ENCODE measurements around the gene OLFM1.

The OLFM1 gene

GRCh38 chr9:135074354-135075233 is 12.9 kb upstream of the OLFM1 start:
- Histone ChIP-seq H3K4me2 (ENCODE audit: low read length) (no peak overlapping the region), H4K20me1 (ENCODE audit: insufficient read depth, low read length) (no peaks in the 10 kb centered on the region), H3K9me3 (ENCODE audit: insufficient read depth, low read length) (no peaks in the 10 kb centered on the region), H3K4me1 (ENCODE audit: low read length) (no peaks in the 10 kb centered on the region), H3K79me2 (ENCODE audit: low read length) (no peaks in the 10 kb centered on the region), H3K9ac (ENCODE audit: low read length) (no peak overlapping the region), H3K4me3 (ENCODE audit: low read length) (no peak overlapping the region), H3K36me3 (replicated peaks; ENCODE audit: low read depth, low read length) (no peaks in the 10 kb centered on the region), H2AFZ (ENCODE audit: low read depth, low read length) (no peak overlapping the region), H3K27me3 (ENCODE audit: low read depth, low read length) (0 out of 2 replicates have a peak, but pooled peaks cover 4% of the 10 kb centered on the region), H3K27ac (ENCODE audit: low read length) (no peak overlapping the region)
- TF ChIP-seq CTCF (IDR thresholded peaks at IDR 0.05; ENCODE audit: low read depth, low read length) (no peak), EZH2phosphoT487 (IDR thresholded peaks at IDR 0.05; ENCODE audit: low read depth) (no peak)

GRCh38 chr9:135075234-135076142 is 12.0 kb upstream of the OLFM1 start:
- Histone ChIP-seq H4K20me1 (ENCODE audit: insufficient read depth, low read length) (no peaks in the 10 kb centered on the region), H3K79me2 (ENCODE audit: low read length) (no peaks in the 10 kb centered on the region), H3K27ac (ENCODE audit: low read length) (no peak overlapping the region), H3K9me3 (ENCODE audit: insufficient read depth, low read length) (no peaks in the 10 kb centered on the region), H3K9ac (ENCODE audit: low read length) (no peak overlapping the region), H3K4me3 (ENCODE audit: low read length) (no peak overlapping the region), H2AFZ (ENCODE audit: low read depth, low read length) (no peak overlapping the region), H3K36me3 (replicated peaks; ENCODE audit: low read depth, low read length) (no peaks in the 10 kb centered on the region), H3K27me3 (ENCODE audit: low read depth, low read length) (0 out of 2 replicates have a peak, but pooled peaks cover 4% of the 10 kb centered on the region), H3K4me1 (ENCODE audit: low read length) (no peaks in the 10 kb centered on the region), H3K4me2 (ENCODE audit: low read length) (no peak overlapping the region)
- TF ChIP-seq EZH2phosphoT487 (IDR thresholded peaks at IDR 0.05; ENCODE audit: low read depth): no peak
- no peak for TF ChIP-seq CTCF (IDR thresholded peaks at IDR 0.05; ENCODE audit: low read depth, low read length)

GRCh38 chr9:135076143-135076875 is 11.2 kb upstream of the OLFM1 start:
- Histone ChIP-seq H3K36me3 (replicated peaks; ENCODE audit: low read depth, low read length) (no peaks in the 10 kb centered on the region), H3K27ac (ENCODE audit: low read length) (no peak overlapping the region), H3K79me2 (ENCODE audit: low read length) (no peaks in the 10 kb centered on the region), H4K20me1 (ENCODE audit: insufficient read depth, low read length) (no peaks in the 10 kb centered on the region), H3K4me3 (ENCODE audit: low read length) (no peak overlapping the region), H3K4me1 (ENCODE audit: low read length) (no peaks in the 10 kb centered on the region), H3K9me3 (ENCODE audit: insufficient read depth, low read length) (no peaks in the 10 kb centered on the region), H2AFZ (ENCODE audit: low read depth, low read length) (no peak overlapping the region), H3K27me3 (ENCODE audit: low read depth, low read length) (0 out of 2 replicates have a peak, but pooled peaks cover 4% of the 10 kb centered on the region), H3K4me2 (ENCODE audit: low read length) (no peak overlapping the region), H3K9ac (ENCODE audit: low read length) (no peak overlapping the region)
- no peak for TF ChIP-seq EZH2phosphoT487 (IDR thresholded peaks at IDR 0.05; ENCODE audit: low read depth)
- TF ChIP-seq CTCF (IDR thresholded peaks at IDR 0.05; ENCODE audit: low read depth, low read length): no peak
